ENCODE measurements around the gene KCNJ3. TPM values are rescaled to one million over a fixed set of nuclear protein-coding genes. Genes with fewer than 3 reads are reported as not detected.
A peak's percentile ranks its signal among the peaks of the same experiment; 100 is the strongest.

Gene KCNJ3
- polyA plus RNA-seq, 2 of the 4 experiments (the other 2 are of a cell fraction) = not detected

GRCh38 chr2:154724194-154724797 is 25.8 kb downstream of the KCNJ3 start:
- no peak overlapping the region for H3K27ac ChIP-seq
- no peaks in the 10 kb centered on the region for H3K4me1 ChIP-seq
- H3K4me2 ChIP-seq = no peak overlapping the region
- H3K9me3 ChIP-seq = no peaks in the 10 kb centered on the region
- H3K4me3 ChIP-seq = no peak overlapping the region
- POLR2A ChIA-PET = no interaction called here
- FAIRE-seq = no peak
- no peak for DNase-seq (ENCODE audit: low read depth in 1 of 2, low spot score in 1 of 2)
- CTCF ChIA-PET = interaction anchor here (0.5 kb wide), 1 partner anchor 1253 kb away, joined by 3 read pairs; no protein-coding TSS in a partner anchor
- WGBS (ENCODE audit: missing lambda C conversion rate) = 54% methylated on average over 6 of the region's 6 CpGs
- no peak for ATAC-seq
- TF ChIP-seq MAFK (IDR thresholded peaks at IDR 0.05; ENCODE audit: partially characterized antibody) = peak; percentile 31
- TF ChIP-seq HES2 (IDR thresholded peaks at IDR 0.05) = no peak
- TF ChIP-seq EHF (CRISPR knock-in tag; IDR thresholded peaks at IDR 0.05) = no peak
- no peak for TF ChIP-seq JUNB (IDR thresholded peaks at IDR 0.05)
- TF ChIP-seq CHD2 (IDR thresholded peaks at IDR 0.05; ENCODE audit: low read length, partially characterized antibody) = no peak
- TF ChIP-seq NR3C1 (IDR thresholded peaks at IDR 0.05) = no peak

DNA sequence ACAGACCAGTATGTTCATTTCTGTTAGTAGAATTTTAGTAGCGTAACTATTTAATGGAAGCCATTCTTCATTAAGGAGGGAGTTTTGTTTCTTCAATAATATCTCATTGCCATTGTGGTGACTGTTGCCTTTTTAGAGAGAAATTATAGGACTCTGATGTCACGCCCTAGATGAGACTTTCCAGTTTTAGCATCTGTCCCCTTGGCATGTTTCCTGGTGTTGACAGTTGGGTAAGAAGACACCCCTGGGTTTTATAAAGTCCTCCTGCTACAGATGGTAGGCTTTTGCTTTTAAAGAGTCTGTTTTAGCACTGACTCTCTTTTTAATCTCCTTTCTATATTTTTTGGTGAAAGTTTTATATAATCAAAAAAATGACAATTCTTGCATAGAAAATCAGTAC is 41.9 kb downstream of the KCNJ3 start:
- DNase-seq (ENCODE audit: low read depth in 1 of 2, low spot score in 1 of 2) = no peak
- no peaks in the 10 kb centered on the region for H3K4me1 ChIP-seq
- 51% methylated on average over 2 of the region's 2 CpGs for WGBS (ENCODE audit: missing lambda C conversion rate)
- no peak overlapping the region for H3K4me2 ChIP-seq
- ATAC-seq = no peak
- ChIA-PET POLR2A (no interaction called here), CTCF (no interaction called here)
- FAIRE-seq = no peak
- no peak overlapping the region for H3K4me3 ChIP-seq
- H3K9me3 ChIP-seq = no peaks in the 10 kb centered on the region
- no peak overlapping the region for H3K27ac ChIP-seq
- no peak for TF ChIP-seq ZSCAN20 (CRISPR knock-in tag; IDR thresholded peaks at IDR 0.05)
- TF ChIP-seq EHMT2 (IDR thresholded peaks at IDR 0.05; ENCODE audit: low read depth) = no peak
- no peak for TF ChIP-seq NFE2L2 (conservative IDR thresholded peaks at IDR 0.05; ENCODE audit: low read length)
- TF ChIP-seq, protein P1, sequence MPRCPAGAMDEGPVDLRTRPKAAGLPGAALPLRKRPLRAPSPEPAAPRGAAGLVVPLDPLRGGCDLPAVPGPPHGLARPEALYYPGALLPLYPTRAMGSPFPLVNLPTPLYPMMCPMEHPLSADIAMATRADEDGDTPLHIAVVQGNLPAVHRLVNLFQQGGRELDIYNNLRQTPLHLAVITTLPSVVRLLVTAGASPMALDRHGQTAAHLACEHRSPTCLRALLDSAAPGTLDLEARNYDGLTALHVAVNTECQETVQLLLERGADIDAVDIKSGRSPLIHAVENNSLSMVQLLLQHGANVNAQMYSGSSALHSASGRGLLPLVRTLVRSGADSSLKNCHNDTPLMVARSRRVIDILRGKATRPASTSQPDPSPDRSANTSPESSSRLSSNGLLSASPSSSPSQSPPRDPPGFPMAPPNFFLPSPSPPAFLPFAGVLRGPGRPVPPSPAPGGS (IDR thresholded peaks at IDR 0.05) = no peak
- no peak for TF ChIP-seq TP53 (CRISPR knock-in tag; IDR thresholded peaks at IDR 0.05)
- no peak for TF ChIP-seq PHF8 (IDR thresholded peaks at IDR 0.05; ENCODE audit: borderline replicate concordance, low read depth)
- no peak for TF ChIP-seq HES2 (IDR thresholded peaks at IDR 0.05)
- TF ChIP-seq ESRRA (IDR thresholded peaks at IDR 0.05; ENCODE audit: borderline replicate concordance, low read length) = no peak
- no peak for TF ChIP-seq PBX3 (IDR thresholded peaks at IDR 0.05)
- TF ChIP-seq RNF2 (IDR thresholded peaks at IDR 0.05; ENCODE audit: borderline replicate concordance, low read depth) = no peak
- no peak for TF ChIP-seq EHF (CRISPR knock-in tag; IDR thresholded peaks at IDR 0.05)
- no peak for TF ChIP-seq ZC3H11A (IDR thresholded peaks at IDR 0.05)
- TF ChIP-seq JUN (IDR thresholded peaks at IDR 0.05) = no peak

GRCh38 chr2:154758871-154759270 is 60.4 kb downstream of the KCNJ3 start:
- CTCF ChIA-PET = no interaction called here
- POLR2A ChIA-PET = no interaction called here
- ATAC-seq (no peak), DNase-seq (ENCODE audit: low read depth in 1 of 2, low spot score in 1 of 2) (no peak), FAIRE-seq (no peak)
- Histone ChIP-seq H3K4me1 (no peaks in the 10 kb centered on the region), H3K9me3 (no peaks in the 10 kb centered on the region), H3K4me2 (no peak overlapping the region), H3K27ac (no peak overlapping the region), H3K4me3 (no peak overlapping the region)
- 94% methylated on average over 1 of the region's 1 CpG for WGBS (ENCODE audit: missing lambda C conversion rate)
- no peak for TF ChIP-seq HOXB5 (CRISPR knock-in tag; IDR thresholded peaks at IDR 0.05)
- TF ChIP-seq MAFK (IDR thresholded peaks at IDR 0.05; ENCODE audit: partially characterized antibody) = peak; percentile 67

DNA sequence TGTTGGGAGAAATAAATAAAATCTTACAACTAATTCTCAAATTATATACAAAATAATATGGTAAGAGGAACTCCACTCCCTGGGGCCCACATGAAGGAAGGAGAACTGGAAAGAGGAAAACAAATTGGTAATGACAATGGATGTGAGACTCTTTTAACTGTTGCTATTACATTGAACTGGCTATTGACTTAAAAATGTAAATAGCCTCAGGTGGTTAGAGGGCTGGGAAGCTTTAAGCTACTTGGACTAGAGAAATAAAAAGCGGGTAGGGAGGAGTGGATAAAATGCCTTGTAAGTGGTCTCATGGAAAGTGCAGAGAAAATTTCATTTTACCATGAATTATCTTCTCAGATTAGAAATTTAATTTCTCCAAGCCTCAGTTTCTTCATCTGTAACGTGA is 64.1 kb downstream of the KCNJ3 start:
- ChIA-PET CTCF (no interaction called here), POLR2A (no interaction called here)
- H3K4me1 ChIP-seq = no peaks in the 10 kb centered on the region
- ATAC-seq (no peak), FAIRE-seq (no peak), DNase-seq (ENCODE audit: low read depth in 1 of 2, low spot score in 1 of 2) (no peak)
- H3K4me2 ChIP-seq = no peak overlapping the region
- 35% methylated on average over 2 of the region's 2 CpGs for WGBS (ENCODE audit: missing lambda C conversion rate)
- no peak overlapping the region for H3K27ac ChIP-seq
- H3K4me3 ChIP-seq = no peak overlapping the region
- H3K9me3 ChIP-seq = no peaks in the 10 kb centered on the region
- no peak for TF ChIP-seq CHD4 (IDR thresholded peaks at IDR 0.05; ENCODE audit: borderline replicate concordance)
- TF ChIP-seq, protein P1 (IDR thresholded peaks at IDR 0.05) = no peak
- TF ChIP-seq RFX5 (IDR thresholded peaks at IDR 0.05) = no peak
- TF ChIP-seq HOXA7 (CRISPR knock-in tag; IDR thresholded peaks at IDR 0.05) = no peak
- no peak for TF ChIP-seq TFCP2L1 (CRISPR knock-in tag; IDR thresholded peaks at IDR 0.05)
- TF ChIP-seq, protein P2, sequence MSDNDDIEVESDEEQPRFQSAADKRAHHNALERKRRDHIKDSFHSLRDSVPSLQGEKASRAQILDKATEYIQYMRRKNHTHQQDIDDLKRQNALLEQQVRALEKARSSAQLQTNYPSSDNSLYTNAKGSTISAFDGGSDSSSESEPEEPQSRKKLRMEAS (IDR thresholded peaks at IDR 0.05) = no peak
- no peak for TF ChIP-seq HES2 (IDR thresholded peaks at IDR 0.05)
- no peak for TF ChIP-seq JUN (IDR thresholded peaks at IDR 0.05)
- TF ChIP-seq ESRRA (IDR thresholded peaks at IDR 0.05; ENCODE audit: borderline replicate concordance, low read length) = no peak
- TF ChIP-seq MAZ (IDR thresholded peaks at IDR 0.05; ENCODE audit: borderline replicate concordance, low read depth, low read length) = no peak
